HG03460 (cell line): Measurements from ENCODE around the gene ADAMTSL1.

Experiments used
- ATAC-seq: cut with Tn5 transposase; IDR thresholded peaks from one replicate; pipeline ENCODE4 v1.9.1; 2021; ENCODE audit not compliant: unreplicated experiment

The ADAMTSL1 gene

GRCh38 chr9:18891946-18892670 is 418.2 kb downstream of the ADAMTSL1 start:
- ATAC-seq, result no peak

- ATAC-seq, result no peak
Measured at GRCh38 chr9:18893046-18893445, 419.1 kb downstream of the ADAMTSL1 start.

- ATAC-seq, result no peak
Measured at GRCh38 chr9:18893491-18893890, 419.5 kb downstream of the ADAMTSL1 start.

GRCh38 chr9:18896004-18896403 is 422.1 kb downstream of the ADAMTSL1 start:
- ATAC-seq, result no peak

GRCh38 chr9:18896531-18897179 is 422.7 kb downstream of the ADAMTSL1 start:
- ATAC-seq, result no peak

- no peak for ATAC-seq
Measured at GRCh38 chr9:18903450-18903849, 429.5 kb downstream of the ADAMTSL1 start.

- no peak for ATAC-seq
Measured at GRCh38 chr9:18905028-18905882, 431.3 kb downstream of the ADAMTSL1 start.

GRCh38 chr9:18905883-18906629 is 432.1 kb downstream of the ADAMTSL1 start:
- ATAC-seq, result no peak

- no peak for ATAC-seq
Measured at GRCh38 chr9:18906656-18907395, 432.9 kb downstream of the ADAMTSL1 start.

GRCh38 chr9:18907927-18908625 is 434.1 kb downstream of the ADAMTSL1 start:
- no peak for ATAC-seq

GRCh38 chr9:18909140-18910018 is 435.4 kb downstream of the ADAMTSL1 start:
- ATAC-seq, result no peak

GRCh38 chr9:18910435-18910834 is 436.5 kb downstream of the ADAMTSL1 start:
- ATAC-seq, result no peak

- no peak for ATAC-seq
Measured at GRCh38 chr9:18910916-18911315, 437.0 kb downstream of the ADAMTSL1 start.

- ATAC-seq, result no peak
Measured at GRCh38 chr9:18911714-18912342, 437.9 kb downstream of the ADAMTSL1 start.

GRCh38 chr9:18920141-18921084 is 446.5 kb downstream of the ADAMTSL1 start:
- ATAC-seq, result no peak

GRCh38 chr9:18921366-18922075 is 447.6 kb downstream of the ADAMTSL1 start:
- ATAC-seq, result no peak
